ENCODE results near the gene FXYD4.

The FXYD4 gene

GRCh38 chr10:43354879-43355380 is 16.5 kb upstream of the FXYD4 start:
- TF ChIP-seq CTCF (conservative IDR thresholded peaks at IDR 0.05; ENCODE audit: low read depth, low read length): no peak
- DNase-seq (ENCODE audit: low read depth): no peak
- H3K4me3 ChIP-seq (ENCODE audit: low read length): no peak overlapping the region

- no peak for TF ChIP-seq CTCF (conservative IDR thresholded peaks at IDR 0.05; ENCODE audit: low read depth, low read length)
- no peak overlapping the region for H3K4me3 ChIP-seq (ENCODE audit: low read length)
- DNase-seq (ENCODE audit: low read depth): no peak
These were observed 15.6 kb upstream of the FXYD4 start for GRCh38 chr10:43355749-43356371.

GRCh38 chr10:43360086-43360485 is 11.3 kb upstream of the FXYD4 start:
- TF ChIP-seq CTCF (conservative IDR thresholded peaks at IDR 0.05; ENCODE audit: low read depth, low read length): no peak
- no peak for DNase-seq (ENCODE audit: low read depth)
- no peak overlapping the region for H3K4me3 ChIP-seq (ENCODE audit: low read length)

GRCh38 chr10:43361547-43362190 is 9.8 kb upstream of the FXYD4 start:
- peak overlapping the region; percentile 70 for H3K4me3 ChIP-seq (ENCODE audit: low read length)
- DNase-seq (ENCODE audit: low read depth): no peak
- TF ChIP-seq CTCF (conservative IDR thresholded peaks at IDR 0.05; ENCODE audit: low read depth, low read length): no peak

- DNase-seq (ENCODE audit: low read depth): peak; percentile 87
- TF ChIP-seq CTCF (conservative IDR thresholded peaks at IDR 0.05; ENCODE audit: low read depth, low read length): peak; percentile 55
These were observed 9.1 kb upstream of the FXYD4 start for GRCh38 chr10:43362191-43362839.

GRCh38 chr10:43365001-43365400 is 6.4 kb upstream of the FXYD4 start:
- no peak overlapping the region for H3K4me3 ChIP-seq (ENCODE audit: low read length)
- no peak for DNase-seq (ENCODE audit: low read depth)
- TF ChIP-seq CTCF (conservative IDR thresholded peaks at IDR 0.05; ENCODE audit: low read depth, low read length): no peak

More at GRCh38 chr10:43362191-43362839, 9.1 kb upstream of the FXYD4 start:
- peak overlapping the region; percentile 70 for H3K4me3 ChIP-seq (ENCODE audit: low read length)

Data from retinal pigment epithelial cell (primary cell).